GM23338 (cell line): ENCODE measurements around the gene CACNB2. TPM values are rescaled to one million over a fixed set of nuclear protein-coding genes. Genes with fewer than 3 reads are reported as not detected.

Experiments
- ATAC-seq: fragments of 200-7000 bp; cut with Tn5 transposase; 3 replicates; pipeline ENCODE4 v1.9.1; 2020
- DNase-seq: peaks from one replicate; pipeline ENCODE4 v3.0.0-alpha.2; 2015; ENCODE audit warnings: low spot score
- H2AFZ ChIP-seq: fragments of 200-600 bp; sonication (generic); 2 replicates; pipeline ENCODE4 v1.8.0; 2016; ENCODE audit warnings: antibody characterized with exemption, mild to moderate bottlenecking, moderate library complexity
- H3F3A ChIP-seq: fragments of 200-600 bp; sonication (generic); replicated peaks from 2 replicates; pipeline ENCODE4 v1.8.0; 2017; ENCODE audit warnings: antibody characterized with exemption, mixed run types, low read depth
- H3K27ac ChIP-seq: fragments of 200-600 bp; sonication (generic); 2 replicates; pipeline ENCODE4 v1.6.1; 2016; ENCODE audit warnings: low read depth
- H3K27me3 ChIP-seq: fragments of 200-600 bp; sonication (generic); 2 replicates; pipeline ENCODE4 v1.8.0; 2016; ENCODE audit warnings: mild to moderate bottlenecking, mixed run types, moderate library complexity; ENCODE audit not compliant: insufficient read depth
- H3K36me3 ChIP-seq: fragments of 200-600 bp; sonication (generic); 2 replicates; pipeline ENCODE4 v1.8.0; 2016; ENCODE audit warnings: mild to moderate bottlenecking; ENCODE audit not compliant: insufficient read depth
- H3K4me1 ChIP-seq: fragments of 200-600 bp; sonication (generic); 2 replicates; pipeline ENCODE4 v1.8.0; 2016; ENCODE audit warnings: mild to moderate bottlenecking, moderate library complexity; ENCODE audit not compliant: insufficient read depth
- H3K4me2 ChIP-seq: fragments of 200-600 bp; sonication (generic); 2 replicates; pipeline ENCODE4 v1.7.1; 2017; ENCODE audit warnings: mixed run types
- H3K4me3 ChIP-seq: fragments of 200-600 bp; sonication (generic); 2 replicates; pipeline ENCODE4 v1.6.1; 2016; ENCODE audit warnings: mixed run types
- H3K79me2 ChIP-seq: fragments of 200-600 bp; sonication (generic); replicated peaks from 2 replicates; pipeline ENCODE4 v1.8.0; 2017; ENCODE audit warnings: mild to moderate bottlenecking; ENCODE audit not compliant: insufficient read depth
- H3K9me2 ChIP-seq: fragments of 200-600 bp; sonication (generic); 2 replicates; pipeline ENCODE4 v1.8.0; 2017; ENCODE audit not compliant: insufficient read depth
- H4K20me1 ChIP-seq: fragments of 200-600 bp; sonication (generic); replicated peaks from 2 replicates; pipeline ENCODE4 v1.8.0; 2017; ENCODE audit warnings: mild to moderate bottlenecking; ENCODE audit not compliant: insufficient read depth
- H3K27ac Mint-ChIP-seq: 2 replicates; pipeline ENCODE4 v1.8.0; 2020; ENCODE audit warnings: inconsistent platforms, mild to moderate bottlenecking, moderate library complexity, mixed read lengths
- H3K27me3 Mint-ChIP-seq: 3 replicates; pipeline ENCODE4 v1.8.0; 2022; ENCODE audit warnings: low read depth, mild to moderate bottlenecking, moderate library complexity, mixed read lengths, inconsistent platforms; ENCODE audit not compliant: insufficient read depth, poor library complexity
- H3K36me3 Mint-ChIP-seq: 3 replicates; pipeline ENCODE4 v1.8.0; 2021; ENCODE audit warnings: low read depth, mild to moderate bottlenecking, inconsistent platforms, moderate library complexity, mixed read lengths
- H3K4me1 Mint-ChIP-seq: 3 replicates; pipeline ENCODE4 v1.8.0; 2020; ENCODE audit warnings: mild to moderate bottlenecking, inconsistent platforms, mixed read lengths
- H3K4me3 Mint-ChIP-seq: 3 replicates; pipeline ENCODE4 v1.8.0; 2021; ENCODE audit warnings: moderate library complexity, mild to moderate bottlenecking, inconsistent platforms, mixed read lengths
- H3K9me3 Mint-ChIP-seq: 3 replicates; pipeline ENCODE4 v1.8.0; 2020; ENCODE audit warnings: moderate library complexity, mild to moderate bottlenecking, inconsistent platforms, mixed read lengths
- CREB1 ChIP-seq: fragments of 250-450 bp; sonication (Bioruptor Pico); IDR thresholded peaks from 2 replicates; pipeline ENCODE4 v1.5.0; 2020; ENCODE audit warnings: low read depth, mild to moderate bottlenecking, moderate library complexity
- CTCF ChIP-seq, 2 experiments: fragments of 200-600 bp in 1 of 2; sonication (generic) in 1 of 2; conservative IDR thresholded peaks; 2 replicates each; pipeline versions ENCODE4 v1.5.1 to v1.6.1; 2016 to 2017; ENCODE audit warnings: antibody characterized with exemption in 2 of 2, low read depth in 2 of 2, mild to moderate bottlenecking in 2 of 2, moderate library complexity in 1 of 2
- ETS1 ChIP-seq: IDR thresholded peaks from 2 replicates; pipeline ENCODE4 v1.6.1; 2016; ENCODE audit warnings: antibody characterized with exemption
- EZH2 ChIP-seq: fragments of 200-600 bp; sonication (generic); IDR thresholded peaks from one replicate; pipeline ENCODE4 v1.8.0; 2017; ENCODE audit warnings: antibody characterized with exemption, mild to moderate bottlenecking, low read depth; ENCODE audit not compliant: unreplicated experiment
- EZH2phosphoT487 ChIP-seq: fragments of 200-600 bp; sonication (generic); IDR thresholded peaks from one replicate; pipeline ENCODE4 v1.8.1; 2018; ENCODE audit warnings: antibody characterized with exemption; ENCODE audit not compliant: unreplicated experiment
- JUNB ChIP-seq: IDR thresholded peaks from one replicate; pipeline ENCODE4 v1.6.1; 2016; ENCODE audit warnings: antibody characterized with exemption; ENCODE audit not compliant: unreplicated experiment
- NANOG ChIP-seq: IDR thresholded peaks from 2 replicates; pipeline ENCODE4 v1.6.1; 2016; ENCODE audit warnings: antibody characterized with exemption, borderline replicate concordance
- POLR2AphosphoS5 ChIP-seq: IDR thresholded peaks from 2 replicates; pipeline ENCODE4 v1.6.1; 2016; ENCODE audit warnings: antibody characterized with exemption, low read depth
- STAT1 ChIP-seq: IDR thresholded peaks from one replicate; pipeline ENCODE4 v1.6.1; 2016; ENCODE audit warnings: antibody characterized with exemption; ENCODE audit not compliant: unreplicated experiment
- ZNF114 ChIP-seq: fragments of 250-450 bp; sonication (Bioruptor Pico); IDR thresholded peaks from 2 replicates; pipeline ENCODE4 v1.5.0; 2020; ENCODE audit warnings: mild to moderate bottlenecking, moderate library complexity
- ZNF331 ChIP-seq: fragments of 250-450 bp; sonication (Bioruptor Pico); IDR thresholded peaks from 2 replicates; pipeline ENCODE4 v1.5.0; 2020; ENCODE audit warnings: low read depth, mild to moderate bottlenecking, moderate library complexity
- polyA plus RNA-seq: library from polyadenylated mRNA; unstranded; fragments of >200 nt; fragmentation: Nextera tagmentation; extraction: Ambion mirVana; gene quantifications from 2 replicates; pipeline ENCODE4 v1.2.1, GENCODE V29; 2016
- total RNA-seq: library from RNA; depleted of rRNA; stranded (reverse); fragments of >200 nt; shearing (Covaris generic); gene quantifications from 2 replicates; pipeline ENCODE4 v1.2.3, GENCODE V29; 2014
- TF ChIP-seq, protein P1 (sequence below): fragments of 250-450 bp; sonication (Bioruptor Pico); IDR thresholded peaks from 2 replicates; pipeline ENCODE4 v1.5.0; 2020; ENCODE audit warnings: mild to moderate bottlenecking, moderate library complexity
- TF ChIP-seq, protein P2 (sequence below): IDR thresholded peaks from one replicate; pipeline ENCODE4 v1.6.1; 2018; ENCODE audit warnings: antibody characterized with exemption; ENCODE audit not compliant: unreplicated experiment

The CACNB2 gene
- total and polyA plus RNA-seq, 2 experiments from 2014 or later = 5.0 to 5.9 TPM

GRCh38 chr10:18345308-18345707 lies 205.1 kb downstream of the CACNB2 start:
- no peak for TF ChIP-seq CTCF (conservative IDR thresholded peaks at IDR 0.05; ENCODE audit: low read depth in 2 of 2)
- TF ChIP-seq EZH2phosphoT487 = no peak
- TF ChIP-seq EZH2 = no peak
- TF ChIP-seq CREB1 (CRISPR knock-in tag) = no peak
- no peak for TF ChIP-seq NANOG
- no peak for TF ChIP-seq STAT1
- TF ChIP-seq ZNF331 = no peak
- TF ChIP-seq ZNF114 = no peak
- TF ChIP-seq, protein P1, sequence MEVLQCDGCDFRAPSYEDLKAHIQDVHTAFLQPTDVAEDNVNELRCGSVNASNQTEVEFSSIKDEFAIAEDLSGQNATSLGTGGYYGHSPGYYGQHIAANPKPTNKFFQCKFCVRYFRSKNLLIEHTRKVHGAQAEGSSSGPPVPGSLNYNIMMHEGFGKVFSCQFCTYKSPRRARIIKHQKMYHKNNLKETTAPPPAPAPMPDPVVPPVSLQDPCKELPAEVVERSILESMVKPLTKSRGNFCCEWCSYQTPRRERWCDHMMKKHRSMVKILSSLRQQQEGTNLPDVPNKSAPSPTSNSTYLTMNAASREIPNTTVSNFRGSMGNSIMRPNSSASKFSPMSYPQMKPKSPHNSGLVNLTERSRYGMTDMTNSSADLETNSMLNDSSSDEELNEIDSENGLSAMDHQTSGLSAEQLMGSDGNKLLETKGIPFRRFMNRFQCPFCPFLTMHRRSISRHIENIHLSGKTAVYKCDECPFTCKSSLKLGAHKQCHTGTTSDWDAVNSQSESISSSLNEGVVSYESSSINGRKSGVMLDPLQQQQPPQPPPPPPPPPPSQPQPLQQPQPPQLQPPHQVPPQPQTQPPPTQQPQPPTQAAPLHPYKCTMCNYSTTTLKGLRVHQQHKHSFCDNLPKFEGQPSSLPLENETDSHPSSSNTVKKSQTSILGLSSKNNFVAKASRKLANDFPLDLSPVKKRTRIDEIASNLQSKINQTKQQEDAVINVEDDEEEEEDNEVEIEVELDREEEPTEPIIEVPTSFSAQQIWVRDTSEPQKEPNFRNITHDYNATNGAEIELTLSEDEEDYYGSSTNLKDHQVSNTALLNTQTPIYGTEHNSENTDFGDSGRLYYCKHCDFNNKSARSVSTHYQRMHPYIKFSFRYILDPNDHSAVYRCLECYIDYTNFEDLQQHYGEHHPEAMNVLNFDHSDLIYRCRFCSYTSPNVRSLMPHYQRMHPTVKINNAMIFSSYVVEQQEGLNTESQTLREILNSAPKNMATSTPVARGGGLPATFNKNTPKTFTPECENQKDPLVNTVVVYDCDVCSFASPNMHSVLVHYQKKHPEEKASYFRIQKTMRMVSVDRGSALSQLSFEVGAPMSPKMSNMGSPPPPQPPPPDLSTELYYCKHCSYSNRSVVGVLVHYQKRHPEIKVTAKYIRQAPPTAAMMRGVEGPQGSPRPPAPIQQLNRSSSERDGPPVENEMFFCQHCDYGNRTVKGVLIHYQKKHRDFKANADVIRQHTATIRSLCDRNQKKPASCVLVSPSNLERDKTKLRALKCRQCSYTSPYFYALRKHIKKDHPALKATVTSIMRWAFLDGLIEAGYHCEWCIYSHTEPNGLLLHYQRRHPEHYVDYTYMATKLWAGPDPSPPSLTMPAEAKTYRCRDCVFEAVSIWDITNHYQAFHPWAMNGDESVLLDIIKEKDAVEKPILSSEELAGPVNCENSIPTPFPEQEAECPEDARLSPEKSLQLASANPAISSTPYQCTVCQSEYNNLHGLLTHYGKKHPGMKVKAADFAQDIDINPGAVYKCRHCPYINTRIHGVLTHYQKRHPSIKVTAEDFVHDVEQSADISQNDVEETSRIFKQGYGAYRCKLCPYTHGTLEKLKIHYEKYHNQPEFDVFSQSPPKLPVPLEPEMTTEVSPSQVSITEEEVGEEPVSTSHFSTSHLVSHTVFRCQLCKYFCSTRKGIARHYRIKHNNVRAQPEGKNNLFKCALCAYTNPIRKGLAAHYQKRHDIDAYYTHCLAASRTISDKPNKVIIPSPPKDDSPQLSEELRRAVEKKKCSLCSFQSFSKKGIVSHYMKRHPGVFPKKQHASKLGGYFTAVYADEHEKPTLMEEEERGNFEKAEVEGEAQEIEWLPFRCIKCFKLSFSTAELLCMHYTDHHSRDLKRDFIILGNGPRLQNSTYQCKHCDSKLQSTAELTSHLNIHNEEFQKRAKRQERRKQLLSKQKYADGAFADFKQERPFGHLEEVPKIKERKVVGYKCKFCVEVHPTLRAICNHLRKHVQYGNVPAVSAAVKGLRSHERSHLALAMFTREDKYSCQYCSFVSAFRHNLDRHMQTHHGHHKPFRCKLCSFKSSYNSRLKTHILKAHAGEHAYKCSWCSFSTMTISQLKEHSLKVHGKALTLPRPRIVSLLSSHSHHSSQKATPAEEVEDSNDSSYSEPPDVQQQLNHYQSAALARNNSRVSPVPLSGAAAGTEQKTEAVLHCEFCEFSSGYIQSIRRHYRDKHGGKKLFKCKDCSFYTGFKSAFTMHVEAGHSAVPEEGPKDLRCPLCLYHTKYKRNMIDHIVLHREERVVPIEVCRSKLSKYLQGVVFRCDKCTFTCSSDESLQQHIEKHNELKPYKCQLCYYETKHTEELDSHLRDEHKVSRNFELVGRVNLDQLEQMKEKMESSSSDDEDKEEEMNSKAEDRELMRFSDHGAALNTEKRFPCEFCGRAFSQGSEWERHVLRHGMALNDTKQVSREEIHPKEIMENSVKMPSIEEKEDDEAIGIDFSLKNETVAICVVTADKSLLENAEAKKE = no peak
- TF ChIP-seq ETS1 = no peak
- TF ChIP-seq POLR2AphosphoS5 = no peak
- TF ChIP-seq, protein P2, sequence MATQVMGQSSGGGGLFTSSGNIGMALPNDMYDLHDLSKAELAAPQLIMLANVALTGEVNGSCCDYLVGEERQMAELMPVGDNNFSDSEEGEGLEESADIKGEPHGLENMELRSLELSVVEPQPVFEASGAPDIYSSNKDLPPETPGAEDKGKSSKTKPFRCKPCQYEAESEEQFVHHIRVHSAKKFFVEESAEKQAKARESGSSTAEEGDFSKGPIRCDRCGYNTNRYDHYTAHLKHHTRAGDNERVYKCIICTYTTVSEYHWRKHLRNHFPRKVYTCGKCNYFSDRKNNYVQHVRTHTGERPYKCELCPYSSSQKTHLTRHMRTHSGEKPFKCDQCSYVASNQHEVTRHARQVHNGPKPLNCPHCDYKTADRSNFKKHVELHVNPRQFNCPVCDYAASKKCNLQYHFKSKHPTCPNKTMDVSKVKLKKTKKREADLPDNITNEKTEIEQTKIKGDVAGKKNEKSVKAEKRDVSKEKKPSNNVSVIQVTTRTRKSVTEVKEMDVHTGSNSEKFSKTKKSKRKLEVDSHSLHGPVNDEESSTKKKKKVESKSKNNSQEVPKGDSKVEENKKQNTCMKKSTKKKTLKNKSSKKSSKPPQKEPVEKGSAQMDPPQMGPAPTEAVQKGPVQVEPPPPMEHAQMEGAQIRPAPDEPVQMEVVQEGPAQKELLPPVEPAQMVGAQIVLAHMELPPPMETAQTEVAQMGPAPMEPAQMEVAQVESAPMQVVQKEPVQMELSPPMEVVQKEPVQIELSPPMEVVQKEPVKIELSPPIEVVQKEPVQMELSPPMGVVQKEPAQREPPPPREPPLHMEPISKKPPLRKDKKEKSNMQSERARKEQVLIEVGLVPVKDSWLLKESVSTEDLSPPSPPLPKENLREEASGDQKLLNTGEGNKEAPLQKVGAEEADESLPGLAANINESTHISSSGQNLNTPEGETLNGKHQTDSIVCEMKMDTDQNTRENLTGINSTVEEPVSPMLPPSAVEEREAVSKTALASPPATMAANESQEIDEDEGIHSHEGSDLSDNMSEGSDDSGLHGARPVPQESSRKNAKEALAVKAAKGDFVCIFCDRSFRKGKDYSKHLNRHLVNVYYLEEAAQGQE = no peak
- TF ChIP-seq JUNB = no peak
- ATAC-seq (no peak), DNase-seq (no peak)
- H3K36me3 ChIP-seq = no peaks in the 10 kb centered on the region
- no peaks in the 10 kb centered on the region for H3K9me3 Mint-ChIP-seq
- H3F3A ChIP-seq = no peaks in the 10 kb centered on the region
- H3K4me3 Mint-ChIP-seq = no peak overlapping the region
- no peak overlapping the region for H3K27ac ChIP-seq
- H3K9me2 ChIP-seq = no peaks in the 10 kb centered on the region
- no peak overlapping the region for H3K4me3 ChIP-seq
- no peak overlapping the region for H3K4me2 ChIP-seq
- H3K4me1 ChIP-seq = no peaks in the 10 kb centered on the region
- no peaks in the 10 kb centered on the region; the same call in 1 of the 2 replicates for H4K20me1 ChIP-seq
- no peaks in the 10 kb centered on the region for H3K79me2 ChIP-seq
- no peak overlapping the region for H2AFZ ChIP-seq
- peaks cover 9% of the 10 kb centered on the region for H3K4me1 Mint-ChIP-seq
- no peaks in the 10 kb centered on the region for H3K36me3 Mint-ChIP-seq
- no peaks in the 10 kb centered on the region for H3K27me3 ChIP-seq
- H3K27ac Mint-ChIP-seq = no peak overlapping the region
- peaks cover 1% of the 10 kb centered on the region for H3K27me3 Mint-ChIP-seq
